ENCODE data around the gene GIPR.
A peak's percentile ranks its signal among the peaks of the same experiment; 100 is the strongest.
"Not testable (repeated sequence)": the region's sequence is repeated elsewhere in the genome, so short reads cannot be mapped to it uniquely, and the experiment has no call there.

The GIPR gene

GRCh38 chr19:45667620-45668341 lies at the start of gene GIPR:
TSS of gene GIPR (plus strand) at chr19:45668221. CDS start at chr19:45669521, 1,300 bp downstream.
- DNase-seq (ENCODE audit: low read depth) = peak; percentile 49
- H3K4me3 ChIP-seq (ENCODE audit: low read depth, low read length) = peak within 1 kb of the TSS; percentile 54
- TF ChIP-seq, protein P1, sequence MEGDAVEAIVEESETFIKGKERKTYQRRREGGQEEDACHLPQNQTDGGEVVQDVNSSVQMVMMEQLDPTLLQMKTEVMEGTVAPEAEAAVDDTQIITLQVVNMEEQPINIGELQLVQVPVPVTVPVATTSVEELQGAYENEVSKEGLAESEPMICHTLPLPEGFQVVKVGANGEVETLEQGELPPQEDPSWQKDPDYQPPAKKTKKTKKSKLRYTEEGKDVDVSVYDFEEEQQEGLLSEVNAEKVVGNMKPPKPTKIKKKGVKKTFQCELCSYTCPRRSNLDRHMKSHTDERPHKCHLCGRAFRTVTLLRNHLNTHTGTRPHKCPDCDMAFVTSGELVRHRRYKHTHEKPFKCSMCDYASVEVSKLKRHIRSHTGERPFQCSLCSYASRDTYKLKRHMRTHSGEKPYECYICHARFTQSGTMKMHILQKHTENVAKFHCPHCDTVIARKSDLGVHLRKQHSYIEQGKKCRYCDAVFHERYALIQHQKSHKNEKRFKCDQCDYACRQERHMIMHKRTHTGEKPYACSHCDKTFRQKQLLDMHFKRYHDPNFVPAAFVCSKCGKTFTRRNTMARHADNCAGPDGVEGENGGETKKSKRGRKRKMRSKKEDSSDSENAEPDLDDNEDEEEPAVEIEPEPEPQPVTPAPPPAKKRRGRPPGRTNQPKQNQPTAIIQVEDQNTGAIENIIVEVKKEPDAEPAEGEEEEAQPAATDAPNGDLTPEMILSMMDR (IDR thresholded peaks at IDR 0.05; ENCODE audit: low read depth, low read length) = no peak
- TF ChIP-seq POLR2A (IDR thresholded peaks at IDR 0.05; ENCODE audit: extremely low read depth, insufficient read length) = no peak
- no peak for TF ChIP-seq MYC (IDR thresholded peaks at IDR 0.05; ENCODE audit: low read depth, low read length)
- TF ChIP-seq, protein P2, sequence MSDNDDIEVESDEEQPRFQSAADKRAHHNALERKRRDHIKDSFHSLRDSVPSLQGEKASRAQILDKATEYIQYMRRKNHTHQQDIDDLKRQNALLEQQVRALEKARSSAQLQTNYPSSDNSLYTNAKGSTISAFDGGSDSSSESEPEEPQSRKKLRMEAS (IDR thresholded peaks at IDR 0.05; ENCODE audit: low read depth, low read length) = no peak

- DNase-seq (ENCODE audit: low read depth) = no peak
- TF ChIP-seq, protein P1 (IDR thresholded peaks at IDR 0.05; ENCODE audit: low read depth, low read length) = no peak
- TF ChIP-seq POLR2A (IDR thresholded peaks at IDR 0.05; ENCODE audit: extremely low read depth, insufficient read length) = no peak
- TF ChIP-seq, protein P2 (IDR thresholded peaks at IDR 0.05; ENCODE audit: low read depth, low read length) = no peak
- no peak for TF ChIP-seq MYC (IDR thresholded peaks at IDR 0.05; ENCODE audit: low read depth, low read length)
- no peak overlapping the region for H3K4me3 ChIP-seq (ENCODE audit: low read depth, low read length)
Measured at GRCh38 chr19:45621389-45621788, 46.6 kb upstream of the GIPR start.

GRCh38 chr19:45621976-45622503 lies 46.0 kb upstream of the GIPR start:
- H3K4me3 ChIP-seq (ENCODE audit: low read depth, low read length) = no peak overlapping the region
- DNase-seq (ENCODE audit: low read depth) = no peak
- TF ChIP-seq MYC (IDR thresholded peaks at IDR 0.05; ENCODE audit: low read depth, low read length) (no peak), POLR2A (IDR thresholded peaks at IDR 0.05; ENCODE audit: extremely low read depth, insufficient read length) (no peak)
- TF ChIP-seq, protein P1 (IDR thresholded peaks at IDR 0.05; ENCODE audit: low read depth, low read length) = no peak
- TF ChIP-seq, protein P2 (IDR thresholded peaks at IDR 0.05; ENCODE audit: low read depth, low read length) = no peak

GRCh38 chr19:45623984-45624383 lies 44.0 kb upstream of the GIPR start:
- TF ChIP-seq POLR2A (IDR thresholded peaks at IDR 0.05; ENCODE audit: extremely low read depth, insufficient read length) (no peak), MYC (IDR thresholded peaks at IDR 0.05; ENCODE audit: low read depth, low read length) (no peak)
- TF ChIP-seq, protein P2 (IDR thresholded peaks at IDR 0.05; ENCODE audit: low read depth, low read length) = no peak
- TF ChIP-seq, protein P1 (IDR thresholded peaks at IDR 0.05; ENCODE audit: low read depth, low read length) = no peak
- H3K4me3 ChIP-seq (ENCODE audit: low read depth, low read length) = no peak overlapping the region
- no peak for DNase-seq (ENCODE audit: low read depth)

GRCh38 chr19:45628219-45628618 lies 39.8 kb upstream of the GIPR start:
- DNase-seq (ENCODE audit: low read depth); H3K4me3 ChIP-seq (ENCODE audit: low read depth, low read length): not testable (repeated sequence)

- no peak for DNase-seq (ENCODE audit: low read depth)
- no peak overlapping the region for H3K4me3 ChIP-seq (ENCODE audit: low read depth, low read length)
- TF ChIP-seq, protein P1 (IDR thresholded peaks at IDR 0.05; ENCODE audit: low read depth, low read length) = no peak
- no peak for TF ChIP-seq POLR2A (IDR thresholded peaks at IDR 0.05; ENCODE audit: extremely low read depth, insufficient read length)
Measured at GRCh38 chr19:45629704-45630103, 38.3 kb upstream of the GIPR start.
